HG03520 (cell line): ENCODE data around the gene SEC14L1.
"Not testable (repeated sequence)": the region's sequence is repeated elsewhere in the genome, so short reads cannot be mapped to it uniquely, and the experiment has no call there.

ENCODE experiments used
- ATAC-seq: cut with Tn5 transposase; IDR thresholded peaks from one replicate; pipeline ENCODE4 v1.9.1; 2021; ENCODE audit warnings: mild to moderate bottlenecking, moderate library complexity; ENCODE audit not compliant: unreplicated experiment

The SEC14L1 gene

DNA sequence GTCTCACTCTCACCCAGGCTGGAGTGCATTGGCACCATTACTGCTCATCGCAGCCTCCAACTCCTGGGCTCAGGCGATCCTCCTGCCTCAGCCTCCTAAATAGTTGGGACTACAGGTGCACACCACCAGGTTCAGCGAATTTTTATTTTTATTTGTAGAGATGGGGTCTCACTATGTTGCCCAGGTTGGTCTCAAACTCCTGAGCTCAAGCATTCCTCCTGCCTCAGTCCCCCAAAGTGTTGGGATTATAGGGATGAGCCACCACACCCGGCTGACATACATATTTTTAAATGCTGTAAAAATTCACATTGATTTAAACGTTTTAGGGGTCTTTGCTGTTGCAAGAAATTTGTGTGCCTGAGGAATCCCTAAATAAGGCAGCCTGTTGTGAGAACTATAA lies 24.8 kb upstream of the SEC14L1 start:
- ATAC-seq: no peak

- no peak for ATAC-seq
These were observed 24.4 kb upstream of the SEC14L1 start for GRCh38 chr17:77116371-77116860.

- no peak for ATAC-seq
These were observed 23.4 kb upstream of the SEC14L1 start for GRCh38 chr17:77117415-77117814.

GRCh38 chr17:77118251-77118928 lies 22.4 kb upstream of the SEC14L1 start:
- no peak for ATAC-seq

GRCh38 chr17:77119668-77120301 lies 21.0 kb upstream of the SEC14L1 start:
- no peak for ATAC-seq

- no peak for ATAC-seq
These were observed 19.9 kb upstream of the SEC14L1 start for GRCh38 chr17:77120868-77121267.

DNA sequence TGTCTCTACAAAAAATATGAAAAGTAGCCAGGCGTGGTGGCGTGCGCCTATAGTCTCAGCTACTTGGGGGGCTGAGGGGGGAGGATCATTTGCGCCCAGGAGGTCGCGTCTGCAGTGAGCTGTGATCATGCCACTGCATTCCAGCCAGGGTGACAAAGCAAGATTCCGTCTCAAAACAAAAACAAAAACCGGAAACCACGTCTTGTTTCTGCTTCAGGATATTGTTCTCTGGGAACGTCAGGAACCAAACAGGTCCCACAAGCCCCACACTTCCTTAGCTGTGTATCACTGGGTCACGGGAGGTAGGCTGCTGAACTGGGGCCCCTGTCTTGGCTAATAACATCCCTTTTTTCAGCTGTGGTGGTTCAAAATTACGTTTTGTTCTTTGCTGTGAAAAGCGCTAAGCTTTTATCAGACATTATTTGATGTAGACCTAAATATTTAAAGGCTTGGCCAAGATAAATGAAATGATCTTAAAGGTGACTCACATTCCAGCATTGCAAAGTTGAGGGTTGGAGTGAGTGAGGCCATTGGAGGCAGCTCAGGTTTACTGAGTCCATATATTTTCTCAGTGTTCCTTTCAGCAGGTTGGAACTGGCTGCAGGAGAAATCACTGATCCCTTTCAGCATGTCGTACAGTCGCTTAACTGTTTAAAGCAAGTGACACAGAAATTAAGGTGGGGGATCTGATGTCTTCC lies 16.4 kb upstream of the SEC14L1 start:
- ATAC-seq: no peak

- no peak for ATAC-seq
These were observed 15.3 kb upstream of the SEC14L1 start for GRCh38 chr17:77125432-77125901.

DNA sequence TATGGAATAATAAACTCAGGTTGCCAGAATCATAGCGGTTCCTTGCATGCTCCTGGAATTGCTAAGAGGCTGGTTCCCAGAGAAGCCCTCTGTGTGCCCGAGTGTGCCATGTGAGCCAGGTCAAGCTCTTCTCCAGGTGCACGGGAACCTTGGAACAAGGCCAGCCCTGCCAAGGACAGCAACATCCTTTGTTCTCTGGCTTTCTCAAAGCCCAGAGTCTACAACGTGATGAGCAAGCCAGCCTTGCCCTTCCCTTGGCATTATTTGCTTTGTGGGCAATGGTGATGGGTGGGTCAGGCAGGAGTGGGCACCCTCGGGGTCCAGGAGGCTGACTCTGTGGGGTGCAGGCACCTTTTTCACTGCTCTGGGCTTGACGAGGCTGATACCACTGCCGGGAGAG lies 14.2 kb upstream of the SEC14L1 start:
- ATAC-seq: no peak

GRCh38 chr17:77127735-77128361 lies 12.9 kb upstream of the SEC14L1 start:
- no peak for ATAC-seq

GRCh38 chr17:77128896-77129567 lies 11.7 kb upstream of the SEC14L1 start:
- ATAC-seq: no peak

DNA sequence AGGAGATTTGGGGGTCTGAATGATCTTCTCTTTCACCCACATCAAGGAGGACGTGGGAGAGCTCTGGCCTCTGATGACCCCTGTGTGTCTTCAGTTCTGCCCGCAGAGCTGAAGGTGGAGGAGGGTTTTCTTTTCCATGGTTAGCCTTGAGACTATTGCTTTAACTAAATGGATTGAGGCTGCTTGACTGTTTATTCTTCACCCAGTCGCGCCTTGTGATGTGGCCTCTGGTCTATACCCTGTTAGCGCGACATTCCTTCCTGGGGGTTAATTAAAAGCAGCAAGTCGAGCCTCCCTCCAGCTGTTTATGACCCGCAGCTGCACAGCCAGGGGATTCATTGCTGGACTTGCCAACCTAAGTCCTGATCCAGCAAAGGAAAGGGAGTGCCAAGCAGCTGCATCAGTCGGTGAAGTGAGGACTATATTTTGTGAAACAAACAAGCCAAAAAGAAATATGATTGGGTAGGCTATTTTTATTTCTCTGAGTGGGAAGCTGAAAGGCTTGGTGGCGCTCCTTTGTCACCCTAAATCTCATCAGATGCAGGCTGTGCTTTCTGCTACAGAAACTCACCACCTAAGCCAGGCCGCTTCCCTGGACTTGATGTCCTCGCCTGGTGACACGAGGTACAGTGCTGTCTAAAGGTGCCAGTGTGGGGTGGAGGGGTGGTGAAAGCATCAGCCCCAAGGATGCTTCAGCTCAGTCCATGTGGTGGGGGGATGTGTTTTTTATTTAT lies 11.0 kb upstream of the SEC14L1 start:
- ATAC-seq: no peak

DNA sequence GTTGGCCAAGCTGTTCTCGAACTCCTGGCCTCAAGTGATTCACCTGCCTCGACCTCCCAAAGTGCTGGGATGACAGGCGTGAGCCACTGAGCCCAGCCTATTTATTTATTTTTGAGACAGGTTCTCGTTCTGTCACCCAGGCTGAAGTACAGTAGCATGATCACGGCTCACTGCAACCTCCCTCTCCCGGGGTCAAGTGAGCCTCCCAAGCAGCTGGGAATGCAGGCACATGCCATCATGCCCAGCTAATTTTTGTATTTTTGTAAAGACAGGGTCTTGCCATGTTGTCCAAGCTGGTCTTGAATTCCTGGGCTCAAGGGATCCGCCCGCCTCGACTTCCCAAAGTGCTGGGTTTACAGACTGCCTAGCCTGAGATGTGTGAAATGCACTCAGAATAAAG lies 10.2 kb upstream of the SEC14L1 start:
- ATAC-seq: no peak

DNA sequence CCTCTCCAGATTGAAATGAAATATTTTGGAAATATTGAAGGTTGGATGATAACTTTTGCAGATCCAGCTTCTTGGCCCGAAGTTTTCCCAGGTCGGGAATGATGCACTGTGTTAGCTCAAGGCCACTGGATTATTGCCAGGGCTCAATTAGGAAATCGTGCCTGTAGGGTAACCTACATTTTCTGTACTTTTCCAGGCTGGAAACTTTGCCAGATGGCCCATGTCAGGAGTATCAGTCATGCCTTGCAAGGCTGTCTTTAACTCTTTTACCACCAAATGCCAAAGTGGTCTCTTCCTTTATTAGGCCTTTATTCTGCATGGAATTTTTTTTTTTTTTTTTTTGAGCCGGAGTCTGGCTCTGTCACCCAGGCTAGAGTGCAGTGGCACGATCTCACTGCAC lies 8.9 kb upstream of the SEC14L1 start:
- ATAC-seq: no peak

GRCh38 chr17:77132411-77133086 lies 8.2 kb upstream of the SEC14L1 start:
- no peak for ATAC-seq

DNA sequence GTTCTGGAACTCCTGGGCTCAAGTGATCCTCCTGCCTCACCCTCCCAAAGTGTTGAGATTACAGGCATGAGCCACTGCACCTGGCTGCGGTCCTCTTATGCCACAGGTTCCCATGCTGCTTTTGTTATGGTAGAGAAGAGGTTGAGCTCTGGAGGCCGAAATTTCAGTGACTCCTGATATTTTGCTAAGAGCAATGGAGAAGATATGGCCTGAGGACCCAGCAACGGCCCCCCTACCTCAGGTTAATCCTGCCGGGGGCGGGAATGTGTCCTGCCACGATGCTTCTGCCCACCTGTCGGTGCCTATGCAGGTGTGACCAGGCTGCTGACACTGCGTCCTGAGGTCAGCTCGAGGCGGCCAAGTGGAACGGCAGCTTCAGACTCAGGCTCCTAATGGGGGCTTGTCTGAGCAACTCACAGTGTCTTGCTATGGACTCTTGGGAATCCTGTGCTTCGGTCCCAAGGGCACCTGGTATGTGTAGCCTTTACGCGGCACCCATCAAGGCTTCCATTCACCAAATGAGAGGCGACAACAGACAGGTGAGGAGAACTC lies 7.6 kb upstream of the SEC14L1 start:
- ATAC-seq: no peak

- ATAC-seq: no peak
These were observed 4.4 kb upstream of the SEC14L1 start for GRCh38 chr17:77136420-77136767.

DNA sequence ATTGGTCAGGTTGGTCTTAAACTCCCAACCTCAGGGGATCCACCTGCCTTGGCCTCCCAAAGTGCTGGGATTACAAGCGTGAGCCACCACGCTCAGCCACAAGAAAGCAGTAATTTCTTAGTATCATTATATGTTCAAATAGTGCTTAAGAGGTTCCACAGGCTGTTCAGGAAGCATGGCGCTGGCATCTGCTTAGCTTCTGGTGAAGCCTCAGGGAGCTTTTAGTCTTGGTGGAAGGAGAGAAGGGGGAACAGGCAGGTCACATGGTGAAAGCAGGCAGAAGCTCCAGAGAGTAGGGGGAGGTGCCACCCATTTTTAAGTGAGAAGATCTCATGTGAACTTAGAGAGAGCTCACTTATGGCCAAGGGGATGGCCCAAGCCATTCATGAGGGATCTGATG lies 3.7 kb upstream of the SEC14L1 start:
- no peak for ATAC-seq

DNA sequence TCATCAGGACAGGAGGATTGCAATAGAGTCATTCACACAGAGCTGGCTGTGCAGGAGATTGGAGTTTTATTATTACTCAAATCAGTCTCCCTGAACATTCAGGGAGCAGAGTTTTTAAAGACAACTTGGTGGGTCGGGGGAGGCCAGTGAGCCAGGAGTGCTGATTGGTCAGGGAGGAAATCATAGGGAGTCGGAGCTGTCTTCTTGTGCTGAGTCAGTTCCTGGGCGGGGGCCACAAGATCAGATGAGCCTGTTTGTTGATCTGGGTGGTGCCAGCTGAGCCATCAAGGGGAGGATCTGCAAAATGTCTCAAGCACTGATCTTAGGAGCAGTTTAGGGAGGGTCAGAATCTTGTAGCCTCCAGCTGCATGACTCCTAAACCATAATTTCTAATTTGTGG lies 2.9 kb upstream of the SEC14L1 start:
- not testable (repeated sequence) for ATAC-seq
